ENCODE results near the gene AP5M1.
"Not testable (repeated sequence)": the region's sequence is repeated elsewhere in the genome, so short reads cannot be mapped to it uniquely, and the experiment has no call there.

Gene AP5M1

GRCh38 chr14:57268161-57269069, at the start of gene AP5M1, which contains the start of gene EXOC5:
AP5M1 (plus strand) TSS chr14:57268971; CDS start chr14:57269315, 344 bp downstream.
EXOC5 (minus strand) TSS chr14:57268905; CDS start chr14:57268648, 257 bp downstream.
- peak; percentile 79 for DNase-seq (ENCODE audit: low read depth)

DNA sequence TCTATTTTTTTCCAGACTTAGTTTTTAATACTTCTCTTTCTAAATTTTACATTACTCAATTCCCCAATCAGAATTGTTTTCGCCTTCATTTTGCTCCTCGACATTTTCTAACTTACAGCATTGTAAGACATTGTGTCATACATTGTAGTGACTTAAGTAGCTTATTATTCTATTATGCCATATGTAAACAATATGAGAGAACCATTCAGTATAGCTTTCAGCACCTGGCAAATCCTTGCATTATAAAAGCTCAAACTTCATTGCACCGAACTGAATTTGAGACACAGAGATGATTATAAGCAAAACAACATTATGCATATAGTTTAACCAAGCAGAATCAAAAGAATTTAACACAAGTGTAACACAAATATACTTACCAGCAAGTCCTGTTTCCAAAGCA, 46.8 kb upstream of the AP5M1 start:
- DNase-seq (ENCODE audit: low read depth), result no peak

DNA sequence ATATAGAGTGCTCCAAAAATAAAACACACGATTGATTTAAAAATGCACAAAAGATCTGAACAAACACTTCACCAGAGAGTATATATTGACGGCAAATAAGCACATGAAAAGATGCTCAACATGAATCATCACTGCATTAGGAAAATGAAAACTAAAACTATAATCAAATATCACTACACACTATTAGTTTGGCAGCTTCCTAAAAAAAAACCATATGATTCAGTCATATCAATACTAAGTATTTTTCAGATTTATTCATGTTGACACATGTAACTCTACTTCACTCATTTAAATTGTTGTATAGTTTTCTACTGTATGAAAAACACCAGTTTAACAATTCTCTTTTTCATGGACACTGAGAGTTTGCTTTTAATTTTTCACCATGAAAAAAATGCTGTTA, 41.7 kb upstream of the AP5M1 start:
- no peak for DNase-seq (ENCODE audit: low read depth)

GRCh38 chr14:57228320-57228719, 40.5 kb upstream of the AP5M1 start:
- DNase-seq (ENCODE audit: low read depth), result not testable (repeated sequence)

GRCh38 chr14:57232006-57232405, 36.8 kb upstream of the AP5M1 start:
- no peak for DNase-seq (ENCODE audit: low read depth)

- DNase-seq (ENCODE audit: low read depth), result not testable (repeated sequence)
Measured at GRCh38 chr14:57240115-57240514, 28.7 kb upstream of the AP5M1 start.

GRCh38 chr14:57243320-57243719, 25.5 kb upstream of the AP5M1 start:
- no peak for DNase-seq (ENCODE audit: low read depth)

DNA sequence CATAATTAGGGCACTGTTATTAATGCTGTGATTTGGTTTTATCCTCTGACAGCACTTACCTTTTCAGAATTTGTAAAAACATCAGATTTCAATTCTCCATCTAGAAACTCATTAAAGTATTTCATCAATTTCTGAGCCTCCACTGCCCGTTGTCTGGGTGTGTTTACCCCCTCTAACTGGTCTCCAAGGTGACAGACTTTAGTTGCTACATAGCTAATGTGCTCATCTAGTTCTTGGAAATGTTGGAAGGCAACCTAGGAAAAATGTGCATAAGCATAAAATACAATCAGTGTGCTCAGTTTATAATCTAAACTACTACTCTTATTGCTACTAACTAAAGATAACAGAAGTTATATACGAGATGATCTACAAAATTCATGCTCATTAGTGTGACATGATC, 24.7 kb upstream of the AP5M1 start:
- no peak for DNase-seq (ENCODE audit: low read depth)

DNA sequence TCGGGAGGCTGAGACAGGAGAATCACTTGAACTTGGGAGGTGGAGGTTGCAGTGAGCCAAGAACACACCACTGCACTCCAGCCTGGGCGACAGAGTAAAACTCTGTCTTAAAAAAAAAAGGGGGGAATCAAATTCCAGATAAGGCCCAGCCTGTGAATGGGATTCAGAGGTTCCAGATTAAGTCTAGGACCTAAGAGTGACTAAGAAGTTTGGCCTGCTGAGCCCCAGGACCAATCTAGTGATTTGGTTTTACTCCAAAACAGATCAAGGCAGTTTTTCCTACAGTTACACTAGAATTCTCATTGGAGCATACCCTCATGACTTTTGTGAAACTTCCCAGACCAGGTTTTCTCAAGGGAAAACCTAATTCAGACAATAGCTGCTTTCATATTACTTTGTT, 22.8 kb upstream of the AP5M1 start:
- DNase-seq (ENCODE audit: low read depth), result no peak

DNA sequence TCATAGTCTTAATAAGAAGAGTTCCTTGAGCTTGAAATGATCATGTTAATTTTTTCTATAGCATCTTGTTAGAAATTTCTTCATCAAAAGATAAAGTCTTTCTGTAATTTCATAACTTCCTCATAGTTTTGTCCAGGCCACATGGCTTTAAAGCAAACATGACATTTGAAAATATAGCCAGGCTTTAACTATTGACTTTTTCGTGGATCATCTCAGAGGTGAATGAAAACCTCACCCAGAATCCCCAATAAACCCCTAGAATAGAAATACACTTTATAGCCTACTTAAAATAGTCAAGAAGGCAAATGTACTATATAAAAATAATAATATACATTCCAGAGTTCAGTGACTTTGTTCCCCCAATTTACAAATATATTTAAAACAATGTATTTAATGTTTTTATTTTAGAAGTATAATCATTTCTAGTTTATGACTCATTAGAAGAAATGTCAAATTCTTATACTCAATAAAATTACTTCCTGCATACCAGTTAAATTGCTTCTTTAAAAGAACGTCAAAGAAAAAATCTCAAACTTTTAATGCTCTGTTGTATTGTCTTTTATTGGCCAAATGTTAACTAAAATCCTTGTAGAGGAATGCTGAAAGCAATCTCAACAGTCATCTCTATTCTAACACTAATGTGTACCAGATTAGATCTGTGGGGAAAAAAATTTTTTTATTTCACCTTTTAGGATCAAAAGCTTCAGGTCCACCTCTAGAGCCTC, 21.7 kb upstream of the AP5M1 start:
- no peak for DNase-seq (ENCODE audit: low read depth)

- no peak for DNase-seq (ENCODE audit: low read depth)
Measured at GRCh38 chr14:57254884-57255283, 13.9 kb upstream of the AP5M1 start.

DNA sequence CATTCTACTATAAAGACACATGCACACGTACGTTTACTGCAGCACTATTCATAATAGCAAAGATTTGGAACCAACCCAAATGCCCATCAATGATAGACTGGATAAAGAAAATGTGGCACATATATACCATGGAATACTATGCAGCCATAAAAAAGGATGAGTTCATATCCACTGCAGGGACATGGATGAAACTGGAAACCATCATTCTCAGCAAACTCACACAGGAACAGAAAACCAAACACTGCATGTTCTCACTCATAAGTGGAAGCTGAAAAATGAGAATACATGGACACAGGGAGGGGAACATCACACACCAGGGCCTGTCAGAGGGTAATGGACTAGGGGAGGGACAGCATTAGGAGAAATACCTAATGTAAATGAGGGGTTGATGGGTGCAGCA, 10.6 kb upstream of the AP5M1 start:
- not testable (repeated sequence) for DNase-seq (ENCODE audit: low read depth)

- no peak for DNase-seq (ENCODE audit: low read depth)
Measured at GRCh38 chr14:57259672-57260071, 9.1 kb upstream of the AP5M1 start.

DNA sequence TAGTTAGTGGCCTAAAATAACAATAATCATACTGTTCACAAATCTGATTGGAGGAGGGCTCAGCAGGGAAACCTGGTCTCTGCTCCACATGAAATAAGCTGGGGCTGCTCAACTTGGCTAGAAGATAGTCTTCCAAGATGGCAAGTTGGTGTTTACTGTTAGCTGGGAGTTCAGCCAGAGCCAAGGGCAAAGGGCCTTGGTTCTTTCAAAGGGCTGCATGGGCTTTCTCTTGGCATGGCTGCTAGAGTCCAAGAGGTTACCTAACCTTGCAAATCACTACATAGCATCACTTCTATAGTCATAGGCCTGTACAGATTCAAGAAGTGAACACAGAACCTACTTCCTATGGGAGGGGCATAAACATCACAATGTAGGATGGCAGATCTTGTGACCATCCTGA, 7.2 kb upstream of the AP5M1 start:
- DNase-seq (ENCODE audit: low read depth), result no peak

GRCh38 chr14:57262117-57262516, 6.7 kb upstream of the AP5M1 start:
- DNase-seq (ENCODE audit: low read depth), result no peak

DNA sequence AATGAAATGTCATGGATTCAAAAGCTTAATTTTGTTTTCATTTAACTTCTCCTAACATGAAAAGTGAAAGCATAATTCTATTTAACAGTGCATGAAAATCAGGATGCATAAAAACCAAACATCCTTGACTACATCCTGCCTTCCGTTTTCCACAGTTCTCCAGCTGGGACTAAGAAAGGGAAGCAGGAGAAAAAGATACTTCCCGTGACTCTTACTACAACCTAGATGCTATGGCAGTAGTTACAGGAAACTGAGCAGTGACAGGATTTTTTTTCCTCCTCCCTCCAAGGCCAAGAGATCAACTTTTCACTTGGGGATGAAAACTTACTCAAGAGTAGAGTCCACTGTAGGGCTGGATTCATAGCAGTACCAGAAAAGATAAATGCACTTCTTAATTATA, 2.7 kb upstream of the AP5M1 start:
- no peak for DNase-seq (ENCODE audit: low read depth)

- DNase-seq (ENCODE audit: low read depth), result no peak
Measured at GRCh38 chr14:57273236-57273635, 4.5 kb downstream of the AP5M1 start.

GRCh38 chr14:57274551-57274950, 5.8 kb downstream of the AP5M1 start:
- DNase-seq (ENCODE audit: low read depth), result no peak

DNA sequence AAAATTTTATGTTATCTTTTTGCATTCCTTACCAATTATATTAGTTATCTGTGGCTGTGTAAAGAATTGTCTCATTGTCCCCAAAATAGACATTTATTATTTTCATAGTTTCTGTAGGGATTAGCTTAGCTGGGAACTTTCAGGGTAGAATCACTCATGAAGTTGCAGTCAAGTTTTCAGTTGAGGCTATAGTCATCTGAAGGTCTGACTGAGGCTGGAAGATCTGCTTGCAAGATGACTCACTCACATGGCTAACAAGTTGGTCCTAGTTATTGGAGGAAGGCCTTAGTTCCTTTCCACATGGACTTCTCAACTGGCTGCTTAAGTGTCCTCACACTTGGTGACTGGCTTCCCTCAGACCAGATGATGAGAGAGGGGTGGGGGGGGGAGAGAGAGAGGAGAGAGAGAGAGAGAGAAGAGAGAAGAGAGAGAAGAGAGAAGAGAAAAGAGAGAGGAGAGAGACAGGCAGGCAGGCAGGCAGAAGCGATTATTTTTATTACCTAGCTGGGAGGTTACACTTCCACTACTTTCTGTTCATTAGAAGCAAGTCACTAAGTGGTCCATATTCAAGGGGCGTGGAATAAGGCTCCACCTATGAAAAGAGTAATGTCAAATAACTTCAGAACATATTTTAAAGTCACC, 6.4 kb downstream of the AP5M1 start:
- no peak for DNase-seq (ENCODE audit: low read depth)

DNA sequence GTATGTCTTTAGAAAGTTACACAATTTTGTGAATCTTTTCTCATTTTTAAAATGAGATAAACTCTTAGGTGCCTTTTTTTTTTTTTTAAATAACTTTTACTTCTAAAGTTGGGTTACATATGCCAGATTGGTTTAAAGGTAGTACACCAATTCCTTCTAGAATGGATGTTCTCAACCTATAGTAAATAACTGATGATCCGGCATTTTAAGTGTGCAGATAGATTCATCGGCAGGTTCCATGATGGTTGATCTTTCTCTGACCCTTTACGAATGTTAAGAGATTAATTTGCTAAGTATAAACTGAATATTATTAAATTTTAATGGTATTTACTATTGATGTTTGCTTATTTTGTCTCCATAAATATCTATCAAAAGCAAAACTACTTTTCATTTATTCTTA, 8.3 kb downstream of the AP5M1 start:
- DNase-seq (ENCODE audit: low read depth), result no peak

- no peak for DNase-seq (ENCODE audit: low read depth)
Measured at GRCh38 chr14:57287745-57288144, 19.0 kb downstream of the AP5M1 start.

DNA sequence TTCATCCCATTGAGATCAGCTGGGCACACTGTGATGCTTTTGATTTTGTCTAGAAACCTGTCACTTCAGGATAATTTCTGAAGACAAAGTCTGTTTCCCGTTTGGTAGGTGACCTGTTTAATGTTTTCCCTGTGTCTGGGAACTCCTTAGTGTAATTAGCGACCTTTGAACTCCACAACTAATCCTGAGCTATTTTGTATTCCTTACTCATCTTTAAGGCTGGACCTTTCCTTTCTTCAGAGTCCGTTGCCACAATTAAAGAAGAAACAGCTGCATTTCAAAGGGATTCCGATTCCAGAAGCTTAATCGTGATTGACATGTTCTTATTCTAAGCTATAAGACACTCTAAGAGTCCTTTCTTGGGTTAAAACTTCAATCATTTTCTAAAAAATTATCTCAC, 22.0 kb downstream of the AP5M1 start:
- DNase-seq (ENCODE audit: low read depth), result no peak

Measured in CMK (cell line).